Measurements from ENCODE around the gene TFRC.
A peak's percentile ranks its signal among the peaks of the same experiment; 100 is the strongest.
"Not testable (repeated sequence)": the region's sequence is repeated elsewhere in the genome, so short reads cannot be mapped to it uniquely, and the experiment has no call there.

Gene TFRC

DNA sequence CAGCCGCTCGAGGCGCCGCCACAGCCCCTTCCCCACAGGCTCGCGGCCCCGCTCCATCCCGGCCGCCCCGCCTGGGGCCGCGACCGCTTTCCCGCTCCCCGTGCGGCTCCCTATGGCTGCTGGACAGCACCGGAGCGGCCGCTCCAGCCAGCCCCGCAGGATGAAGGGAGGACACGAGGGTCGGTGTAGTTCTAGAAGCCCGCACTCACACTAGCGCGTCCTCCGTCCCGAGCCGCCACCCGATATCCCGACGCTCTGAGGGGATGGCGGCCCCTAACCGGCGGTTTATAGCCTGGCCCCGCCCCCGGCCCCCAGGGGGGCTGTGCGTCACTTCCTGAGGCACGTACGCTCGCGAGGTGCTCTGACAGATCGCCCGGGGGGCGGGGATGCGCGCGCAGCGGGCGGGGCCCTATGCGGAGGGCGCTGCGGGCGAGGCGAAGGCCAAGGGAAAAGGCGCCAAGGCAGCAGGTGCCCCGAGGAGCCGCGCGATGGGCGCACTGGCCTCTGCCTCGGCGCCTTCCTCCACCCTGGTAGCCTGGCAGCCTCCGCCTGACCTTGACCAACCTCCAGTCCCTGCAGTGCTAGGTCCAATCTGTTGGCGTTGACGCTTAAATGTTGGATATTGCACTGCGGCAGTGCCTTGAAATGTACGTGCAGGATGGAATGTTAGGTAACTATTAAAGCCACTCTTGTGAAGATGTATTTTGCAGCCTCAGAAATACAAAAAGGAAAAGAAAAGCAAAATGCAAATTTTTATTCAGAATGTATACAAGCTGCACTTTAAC, at the start of gene TFRC:
Gene TFRC, minus strand, starts transcription at position 257 of the 785 bp plus-strand sequence. CDS start 4,991 bp downstream, outside the sequence.
- H3K4me3 ChIP-seq (ENCODE audit: low read length), result peak within 1 kb of the TSS; percentile 99
- no peak for TF ChIP-seq ZNF274 (IDR thresholded peaks at IDR 0.05; ENCODE audit: low read depth, low read length)

DNA sequence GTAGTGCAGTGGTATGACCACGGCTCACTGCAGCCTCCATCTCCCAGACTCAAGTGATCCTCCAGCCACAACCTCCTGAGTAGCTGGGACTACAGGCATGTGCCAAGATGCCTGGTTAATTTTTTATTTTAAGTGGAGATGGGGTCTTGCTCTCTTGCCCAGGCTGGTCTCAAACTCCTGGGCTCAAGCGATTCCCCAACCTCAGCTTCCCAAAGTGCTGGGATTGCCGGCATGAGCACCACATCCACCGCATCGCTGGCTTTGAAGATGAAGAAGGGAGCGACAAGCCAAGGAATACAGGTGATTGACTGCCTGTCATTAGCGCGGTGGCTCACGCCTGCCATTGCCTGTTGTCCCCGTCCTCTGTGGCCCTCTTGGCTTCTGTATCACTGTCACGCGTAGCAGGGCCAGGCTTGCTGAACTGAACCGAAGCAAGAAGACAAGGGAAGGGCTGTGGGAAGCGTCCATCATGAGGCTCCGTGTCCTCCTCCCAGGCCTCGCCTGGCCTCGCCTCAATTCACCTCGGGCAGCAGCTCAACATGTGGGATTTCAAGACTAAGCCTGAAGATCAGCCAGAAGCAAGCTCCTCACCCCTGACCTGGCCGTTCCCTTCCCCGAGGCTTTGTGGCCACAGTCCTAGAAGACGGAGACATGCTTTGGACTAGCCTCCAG, 46.4 kb upstream of the TFRC start:
- no peak overlapping the region for H3K4me3 ChIP-seq (ENCODE audit: low read length)
- TF ChIP-seq ZNF274 (IDR thresholded peaks at IDR 0.05; ENCODE audit: low read depth, low read length), result no peak

DNA sequence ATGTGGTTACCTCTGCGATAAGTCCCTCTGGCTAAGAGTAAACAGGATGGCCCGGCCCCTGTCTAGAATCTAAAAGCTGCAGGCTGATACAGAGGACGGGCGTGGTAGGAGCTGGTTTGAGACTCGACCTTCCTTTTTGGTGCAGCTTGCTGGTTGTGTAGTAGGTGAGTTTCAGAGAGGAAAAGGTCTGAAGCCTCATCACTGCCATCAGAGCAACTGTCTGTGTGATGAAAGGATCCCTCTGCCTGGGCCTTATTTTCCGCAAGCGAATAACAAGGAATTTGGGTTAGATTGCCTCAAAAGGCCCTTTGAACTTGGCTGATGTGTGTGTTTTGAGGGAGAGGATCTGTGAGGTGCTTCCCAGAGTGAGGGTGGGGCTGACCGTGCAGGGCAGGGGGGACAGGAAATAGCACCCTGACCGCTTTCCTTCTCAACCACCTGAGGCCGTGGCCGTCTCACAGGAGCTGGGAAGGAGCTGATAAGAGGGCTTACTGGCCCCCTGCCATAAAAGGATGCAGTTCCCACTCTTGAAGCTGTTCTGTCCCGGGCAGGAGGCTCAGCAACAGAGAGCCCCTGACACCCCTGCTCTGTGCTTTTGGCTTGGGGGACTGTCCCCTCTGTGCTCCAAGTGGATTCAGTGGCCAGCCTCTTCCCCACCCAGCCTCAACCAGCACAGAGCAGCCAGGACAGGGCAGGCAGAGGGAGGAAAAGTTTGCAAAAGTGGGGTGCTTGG, 45.6 kb upstream of the TFRC start:
- H3K4me3 ChIP-seq (ENCODE audit: low read length), result no peak overlapping the region
- TF ChIP-seq ZNF274 (IDR thresholded peaks at IDR 0.05; ENCODE audit: low read depth, low read length), result no peak

DNA sequence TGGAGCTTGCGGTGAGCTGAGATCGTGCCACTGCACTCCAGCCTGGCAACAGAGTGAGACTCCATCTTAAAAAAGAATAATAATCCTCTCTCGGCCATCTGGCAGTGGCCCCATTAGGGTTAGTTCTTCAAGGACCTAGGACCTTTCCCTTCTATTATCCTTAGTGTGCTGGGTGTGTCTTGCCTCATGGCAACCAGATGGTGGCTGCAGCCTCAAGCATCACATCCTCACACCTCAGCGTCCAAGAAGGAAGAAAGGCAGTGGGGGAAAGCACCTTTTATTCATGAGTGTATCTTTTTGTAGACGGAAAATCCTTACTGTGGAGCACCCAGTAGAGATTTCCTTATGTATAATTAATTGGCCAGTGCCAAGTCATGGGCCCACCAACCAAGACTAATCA, 42.7 kb upstream of the TFRC start:
- TF ChIP-seq ZNF274 (IDR thresholded peaks at IDR 0.05; ENCODE audit: low read depth, low read length), result no peak
- no peak overlapping the region for H3K4me3 ChIP-seq (ENCODE audit: low read length)

DNA sequence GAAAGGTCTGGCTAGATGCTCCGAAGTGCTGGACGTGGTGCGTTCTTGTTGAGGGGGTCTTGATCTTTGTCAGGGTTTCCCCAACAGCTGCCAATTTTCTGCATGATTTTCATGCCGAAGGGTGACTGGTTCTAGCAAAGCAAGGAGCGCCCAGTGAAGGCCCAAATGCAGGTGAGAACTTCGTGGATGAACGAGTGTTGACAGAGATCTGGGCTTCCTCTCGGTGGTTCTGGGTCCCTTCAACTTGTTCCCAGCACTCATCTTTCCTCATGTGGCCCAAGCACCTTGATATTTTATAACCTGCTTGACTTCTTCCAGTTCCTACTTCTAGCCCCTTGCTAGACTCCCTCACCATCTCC, 40.8 kb upstream of the TFRC start:
- no peak for TF ChIP-seq ZNF274 (IDR thresholded peaks at IDR 0.05; ENCODE audit: low read depth, low read length)
- no peak overlapping the region for H3K4me3 ChIP-seq (ENCODE audit: low read length)

DNA sequence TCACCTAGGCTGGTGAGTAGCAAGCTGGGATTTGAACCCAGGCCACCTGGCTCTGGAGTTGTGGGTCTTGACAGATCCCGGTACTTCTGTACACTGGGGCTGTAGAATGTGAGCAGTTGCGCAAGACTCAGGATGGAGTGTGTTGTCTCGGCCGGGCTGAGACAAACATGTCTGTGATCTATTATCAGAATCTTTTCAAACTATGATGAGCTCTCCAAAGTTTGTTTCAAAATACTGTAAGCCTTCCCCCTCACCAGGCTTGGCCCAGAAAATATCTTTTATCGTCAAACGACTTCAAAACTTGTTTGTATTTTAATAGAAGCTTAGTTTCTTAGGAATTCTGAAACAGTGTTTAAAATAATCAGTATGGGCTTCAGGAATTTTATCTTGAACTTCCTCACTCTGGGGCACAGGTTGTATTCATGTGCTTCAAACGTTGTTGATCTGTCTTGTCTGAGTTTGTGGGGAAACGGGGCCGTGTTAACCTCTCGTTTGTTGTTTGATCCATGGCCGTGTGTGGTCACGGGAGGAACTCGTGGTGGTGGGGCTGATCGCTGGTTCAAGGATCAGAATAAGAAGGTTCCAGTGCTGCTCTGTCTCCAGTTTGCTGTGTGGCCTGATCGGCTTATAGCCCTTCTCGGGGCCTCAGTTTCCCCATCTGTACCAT, 40.3 kb upstream of the TFRC start:
- no peak for TF ChIP-seq ZNF274 (IDR thresholded peaks at IDR 0.05; ENCODE audit: low read depth, low read length)

DNA sequence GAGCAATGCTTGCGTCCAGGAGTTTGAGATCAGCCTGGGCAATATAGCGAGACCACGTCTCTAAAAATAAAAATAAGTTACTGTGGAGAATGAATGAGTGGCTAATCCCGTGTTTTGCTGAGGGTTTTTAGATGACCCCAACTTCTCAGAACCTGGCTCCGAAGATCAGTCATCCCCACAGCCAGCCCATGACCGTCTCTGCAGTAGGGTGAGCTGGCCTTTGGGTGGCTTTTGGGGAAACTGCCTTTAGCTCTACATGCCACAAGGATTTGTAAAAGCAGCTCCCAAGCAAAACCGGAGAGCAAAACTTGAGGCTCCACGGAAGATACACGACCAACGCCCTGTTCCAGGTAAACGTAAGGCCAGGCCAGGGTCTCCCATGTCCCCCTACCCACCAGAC, 39.2 kb upstream of the TFRC start:
- no peak for TF ChIP-seq ZNF274 (IDR thresholded peaks at IDR 0.05; ENCODE audit: low read depth, low read length)
- H3K4me3 ChIP-seq (ENCODE audit: low read length), result no peak overlapping the region

More for the DNA sequence above, 40.3 kb upstream of the TFRC start:
- H3K4me3 ChIP-seq (ENCODE audit: low read length), result no peak overlapping the region

DNA sequence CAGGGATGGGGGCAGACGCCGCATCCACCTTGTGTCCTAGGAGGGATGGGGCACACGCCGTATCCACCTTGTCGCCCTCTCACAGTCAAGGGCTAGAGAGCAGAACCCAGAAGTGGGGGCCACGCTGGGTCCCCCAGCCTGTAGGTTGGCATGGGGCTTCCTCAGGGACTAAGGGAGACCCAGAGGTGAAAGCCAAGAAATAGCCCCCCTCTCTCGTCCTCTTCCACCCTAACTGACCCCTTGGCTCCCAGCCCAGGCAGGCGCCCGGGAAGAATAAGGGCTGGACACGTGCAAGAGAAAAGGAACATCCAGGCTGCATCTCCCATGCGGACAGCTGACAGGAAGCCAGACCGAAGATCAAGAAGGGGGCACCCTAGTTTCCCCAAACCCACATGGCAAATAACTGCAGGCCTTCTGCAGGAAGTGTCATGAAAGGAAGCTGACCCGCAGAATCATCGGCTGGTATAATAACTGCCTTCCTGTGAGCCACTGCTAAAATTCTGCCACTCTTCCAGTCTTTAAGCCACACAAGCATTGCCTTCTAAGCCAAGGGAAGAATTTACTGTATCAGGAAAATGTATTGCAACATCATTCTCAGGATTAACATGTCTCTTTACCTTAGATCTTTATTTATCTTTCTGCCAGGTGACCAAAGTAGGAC, 38.5 kb upstream of the TFRC start:
- no peak overlapping the region for H3K4me3 ChIP-seq (ENCODE audit: low read length)
- no peak for TF ChIP-seq ZNF274 (IDR thresholded peaks at IDR 0.05; ENCODE audit: low read depth, low read length)

DNA sequence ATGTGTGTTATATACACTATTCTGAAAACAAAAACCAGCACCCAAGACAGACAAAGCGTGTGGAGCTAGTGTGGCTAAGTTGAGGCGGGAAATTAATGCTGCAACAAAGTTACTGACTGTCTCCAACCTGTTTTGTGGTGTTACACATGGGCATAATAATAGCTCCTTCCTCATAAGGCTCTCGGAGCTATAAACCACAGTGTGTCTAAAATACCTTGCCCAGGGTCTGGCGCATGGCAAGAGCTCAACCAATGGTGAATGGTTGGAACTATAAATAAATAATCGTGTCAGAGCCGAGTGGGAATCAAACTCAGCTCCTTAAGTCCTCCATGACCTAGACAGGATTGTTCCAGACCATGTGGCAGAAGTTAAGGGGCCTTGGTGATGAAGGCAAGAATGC, 35.9 kb upstream of the TFRC start:
- TF ChIP-seq ZNF274 (IDR thresholded peaks at IDR 0.05; ENCODE audit: low read depth, low read length), result no peak
- no peak overlapping the region for H3K4me3 ChIP-seq (ENCODE audit: low read length)

DNA sequence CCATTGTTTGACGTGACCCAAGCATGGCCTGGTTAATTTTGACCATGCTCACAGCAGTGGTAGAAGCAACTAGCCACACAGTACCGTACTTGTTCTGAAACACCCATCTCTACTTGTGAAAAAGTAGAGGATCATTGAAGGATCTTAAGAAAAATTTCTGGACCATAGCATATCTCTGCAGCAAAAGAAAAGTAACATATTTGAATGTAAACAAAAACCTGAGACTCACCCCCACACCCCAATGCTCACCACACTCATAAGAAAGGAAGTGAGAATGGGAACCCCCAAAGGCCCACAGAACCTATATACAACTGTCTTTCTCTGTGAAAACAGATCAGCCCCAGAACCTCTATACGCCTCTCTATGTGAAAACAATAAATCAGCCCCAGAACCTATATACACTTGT, 33.8 kb upstream of the TFRC start:
- peak overlapping the region; percentile 19; the same call in 1 of the 2 replicates for H3K4me3 ChIP-seq (ENCODE audit: low read length)
- TF ChIP-seq ZNF274 (IDR thresholded peaks at IDR 0.05; ENCODE audit: low read depth, low read length), result no peak

DNA sequence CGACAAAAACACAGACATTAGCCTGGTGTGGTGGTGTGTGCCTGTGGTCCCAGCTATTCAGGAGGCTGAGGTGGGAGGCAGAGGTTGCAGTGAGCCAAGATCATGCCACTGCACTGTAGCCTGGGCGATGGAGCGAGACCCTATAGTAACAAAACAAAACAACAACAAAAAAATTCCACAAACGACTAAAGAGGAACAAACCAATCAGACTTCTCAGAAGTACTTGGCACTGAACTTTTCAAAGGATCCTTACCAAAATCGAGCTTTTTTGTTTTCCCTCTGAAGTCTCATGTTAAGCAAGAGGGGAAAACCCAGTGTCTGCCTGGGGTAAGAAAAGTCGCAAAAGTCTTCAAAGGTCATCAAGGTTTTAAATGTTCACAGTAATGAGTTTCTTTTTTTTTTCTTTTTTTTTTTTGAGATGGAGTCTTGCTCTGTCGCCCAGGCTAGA, 30.1 kb upstream of the TFRC start:
- H3K4me3 ChIP-seq (ENCODE audit: low read length), result no peak overlapping the region
- no peak for TF ChIP-seq ZNF274 (IDR thresholded peaks at IDR 0.05; ENCODE audit: low read depth, low read length)

DNA sequence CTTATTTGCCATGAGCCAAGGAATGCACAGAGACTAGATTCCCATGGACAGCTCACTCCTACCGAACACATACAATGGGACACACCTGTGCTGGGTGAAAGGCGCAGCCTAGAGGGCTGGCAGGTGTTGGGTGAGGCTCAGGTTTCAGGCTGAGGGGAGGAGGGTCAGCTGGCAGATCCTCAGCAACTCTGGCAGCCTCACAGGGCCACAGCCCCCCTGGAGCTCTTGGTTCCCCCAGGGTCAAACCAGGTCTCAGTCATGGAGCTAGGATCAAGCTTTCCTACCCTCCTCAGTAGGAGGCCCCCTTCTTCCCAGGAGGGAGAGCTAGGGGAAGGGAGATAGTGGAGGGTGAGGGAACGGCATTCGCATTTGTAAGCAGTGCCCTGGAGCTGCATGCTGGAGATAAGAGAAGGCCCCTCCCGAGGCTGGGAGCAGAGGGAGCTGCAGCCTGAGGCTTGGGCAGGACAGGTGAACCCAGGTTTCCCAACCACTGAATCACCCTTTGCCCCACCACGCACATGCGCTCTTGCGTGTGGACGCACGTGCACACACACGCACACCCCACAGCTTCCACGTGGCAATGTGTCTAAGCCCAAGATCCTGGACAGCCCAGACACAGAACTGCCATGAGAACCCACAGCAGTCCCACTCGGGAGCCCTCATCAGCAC, 26.3 kb upstream of the TFRC start:
- H3K4me3 ChIP-seq (ENCODE audit: low read length), result no peak overlapping the region
- no peak for TF ChIP-seq ZNF274 (IDR thresholded peaks at IDR 0.05; ENCODE audit: low read depth, low read length)

DNA sequence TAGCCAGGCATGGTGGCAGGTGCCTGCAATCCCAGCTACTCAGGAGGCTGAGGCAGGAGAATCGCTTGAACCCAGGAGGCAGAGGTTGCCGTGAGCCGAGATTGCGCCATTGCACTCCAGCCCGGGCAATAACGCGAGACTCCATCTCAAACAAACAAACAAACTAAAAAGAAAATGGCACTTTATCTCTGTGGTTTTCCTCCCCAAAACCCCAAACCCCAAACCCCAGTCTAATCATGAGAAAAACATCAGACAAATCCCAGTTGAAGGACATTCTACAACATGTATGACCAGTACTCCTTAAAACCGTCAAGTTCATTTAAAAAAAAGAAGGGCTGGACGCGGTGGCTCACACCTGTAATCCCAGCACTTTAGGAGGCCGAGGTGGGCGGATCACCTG, 22.8 kb upstream of the TFRC start:
- not testable (repeated sequence) for H3K4me3 ChIP-seq (ENCODE audit: low read length)

DNA sequence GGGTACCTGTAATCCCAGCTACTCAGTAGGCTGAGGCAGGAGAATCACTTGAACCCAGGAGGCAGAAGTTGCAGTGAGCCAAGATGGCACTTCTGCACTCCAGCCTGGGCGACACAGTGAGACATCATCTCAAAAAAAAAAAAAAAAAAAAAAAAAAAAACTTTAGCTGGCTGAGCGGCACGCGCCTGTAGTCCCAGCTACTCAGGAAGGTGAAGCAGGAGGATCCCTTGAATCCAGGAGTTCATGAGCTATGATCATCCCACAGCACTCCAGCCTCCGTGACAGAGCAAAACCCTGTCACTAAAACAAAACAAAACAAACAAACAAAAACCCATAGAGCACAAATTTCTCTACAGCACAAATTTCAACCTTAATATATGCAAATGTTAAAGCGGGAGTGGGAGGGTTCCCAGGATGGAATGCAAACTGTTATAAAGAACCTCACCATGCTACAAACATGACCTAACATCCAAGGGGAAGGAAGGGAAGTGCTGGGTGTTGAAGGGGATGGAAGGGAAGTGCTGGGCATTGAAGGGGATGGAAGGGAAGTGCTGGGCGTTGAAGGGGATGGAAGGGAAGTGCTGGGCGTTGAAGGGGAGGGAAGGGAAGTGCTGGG, 16.6 kb upstream of the TFRC start:
- H3K4me3 ChIP-seq (ENCODE audit: low read length), result not testable (repeated sequence)
